NT2/D1 (cell line): ENCODE results near the gene FOXB1.

Experiments used
- SUZ12 ChIP-seq: IDR thresholded peaks from 2 replicates; pipeline ENCODE4 v1.6.1; 2011; ENCODE audit not compliant: insufficient read length, insufficient read depth; ENCODE audit errors: extremely low read depth
- YY1 ChIP-seq: IDR thresholded peaks from 2 replicates; pipeline ENCODE4 v1.6.1; 2011; ENCODE audit not compliant: insufficient read length, insufficient read depth
- ZNF274 ChIP-seq: IDR thresholded peaks from 2 replicates; pipeline ENCODE4 v1.6.1; 2011; ENCODE audit warnings: mild to moderate bottlenecking, low read depth, low read length

DNA sequence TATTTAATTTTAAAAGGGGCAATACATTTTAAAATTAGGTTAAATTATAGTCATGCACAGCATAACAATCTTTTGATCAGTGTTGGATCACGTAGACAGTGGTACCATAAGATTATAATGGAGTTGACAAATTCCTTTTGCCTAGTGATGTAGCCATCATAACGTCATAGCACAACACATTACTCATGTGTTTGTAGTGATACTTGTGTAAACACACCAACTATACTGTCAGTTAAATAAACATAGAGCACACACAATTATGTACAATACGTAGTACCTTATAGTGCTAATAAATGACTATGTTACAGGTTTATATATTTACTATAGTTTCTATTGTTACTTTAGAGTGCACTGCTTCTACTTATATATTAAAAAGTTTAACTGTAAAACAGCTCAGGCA lies 31.2 kb downstream of the FOXB1 start:
- TF ChIP-seq ZNF274 (no peak), SUZ12 (no peak), YY1 (no peak)
